GM19452 (cell line): ENCODE data around the gene C5.

ENCODE experiments used
- ATAC-seq: cut with Tn5 transposase; IDR thresholded peaks from one replicate; pipeline ENCODE4 v1.9.1; 2021; ENCODE audit not compliant: unreplicated experiment

Gene C5

GRCh38 chr9:120944434-120944843 lies 105.6 kb downstream of the C5 start:
- peak; percentile 99 for ATAC-seq

DNA sequence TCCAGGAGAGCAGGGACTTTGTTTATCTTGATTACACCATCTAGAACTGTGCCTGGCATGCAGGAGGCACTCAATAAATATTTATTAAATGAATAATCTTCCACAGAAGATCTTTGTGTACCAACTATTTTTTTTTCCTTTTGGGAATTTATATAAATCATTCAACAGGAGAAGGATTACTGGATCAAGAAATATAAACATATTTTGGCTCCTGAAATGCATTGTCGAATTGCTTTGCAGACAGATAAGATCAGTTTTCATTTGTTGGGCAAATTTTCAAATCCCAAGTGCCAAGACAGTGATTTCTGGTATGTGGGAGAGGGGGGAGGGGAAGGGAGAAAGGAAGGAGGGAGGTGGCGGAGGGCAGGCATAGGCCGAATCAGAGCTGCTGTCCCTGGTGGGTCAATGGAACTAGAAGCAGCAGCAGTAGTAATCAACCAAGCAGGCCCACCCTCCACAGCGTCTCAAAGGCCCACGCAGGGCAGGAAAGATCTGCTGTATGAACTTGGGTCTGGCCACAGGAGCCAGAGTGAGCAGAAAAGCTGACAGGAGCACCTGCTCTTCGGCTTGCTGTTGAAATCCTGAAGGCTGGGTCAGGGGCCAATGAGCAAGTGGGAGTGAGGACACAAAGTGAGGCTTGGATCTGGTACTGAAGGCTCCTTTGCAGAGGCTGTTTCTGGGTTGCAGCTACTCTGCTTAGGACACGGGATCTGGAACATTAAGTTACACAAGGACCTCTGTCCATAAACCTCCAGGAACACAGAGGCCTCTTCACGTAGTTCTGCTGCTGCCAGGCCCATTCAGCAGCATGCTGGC lies 107.7 kb downstream of the C5 start:
- ATAC-seq = no peak

DNA sequence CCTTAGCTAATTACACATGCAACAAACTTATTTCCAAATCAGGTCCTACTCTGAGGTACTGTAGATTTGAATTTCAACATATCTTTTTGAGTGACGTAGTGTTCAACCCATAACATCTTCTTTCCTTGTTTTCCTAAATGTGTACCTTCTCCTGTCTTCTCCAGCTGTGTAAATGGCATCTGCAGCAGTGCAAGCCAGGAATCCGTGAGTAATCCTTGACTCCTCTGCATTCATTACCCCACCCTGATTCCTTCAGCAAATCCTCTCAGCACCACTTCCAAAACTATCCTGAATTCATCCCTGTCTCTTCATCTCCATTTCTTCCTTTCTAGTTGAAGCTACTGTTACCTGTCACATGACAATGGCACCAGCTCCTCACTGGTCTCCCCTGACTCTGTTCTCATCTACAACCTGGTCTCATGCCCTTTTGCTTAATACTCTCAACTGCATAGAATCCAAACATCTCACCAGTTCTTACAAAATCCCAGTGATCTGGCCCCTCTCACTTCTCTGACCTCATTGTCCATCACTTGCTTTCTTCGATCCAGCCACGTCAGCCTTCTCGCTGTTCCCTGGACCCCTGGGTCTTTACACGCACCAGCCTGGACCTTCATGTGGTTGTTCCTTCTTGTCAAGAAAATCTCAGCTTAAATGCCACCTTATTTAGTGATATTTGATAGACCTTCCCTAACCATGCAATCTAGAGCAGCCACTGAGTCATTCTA lies 108.9 kb downstream of the C5 start:
- no peak for ATAC-seq

DNA sequence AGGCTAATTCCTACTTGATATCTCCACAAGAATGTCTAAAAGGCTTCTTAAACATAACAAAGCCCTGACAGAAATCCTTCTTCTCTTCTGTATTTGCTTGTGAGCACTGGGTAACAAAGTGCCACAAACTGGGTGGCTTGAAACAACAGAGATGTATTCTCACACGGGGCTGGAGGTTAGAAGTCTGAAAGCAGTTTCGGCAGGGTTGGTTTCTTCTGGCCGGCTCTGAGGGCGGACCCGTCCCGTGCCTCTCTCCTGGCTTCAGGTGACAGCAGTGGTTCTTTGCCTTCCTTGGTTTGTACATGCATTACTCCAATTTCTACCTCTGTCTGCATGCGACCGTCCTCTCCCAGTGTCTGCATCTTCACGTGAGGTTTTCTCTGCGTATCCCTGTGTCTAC lies 109.5 kb downstream of the C5 start:
- ATAC-seq = no peak

- ATAC-seq = no peak
Measured at GRCh38 chr9:120938851-120939250, 111.2 kb downstream of the C5 start.

GRCh38 chr9:120937596-120937995 lies 112.5 kb downstream of the C5 start:
- ATAC-seq = no peak

- no peak for ATAC-seq
Measured at GRCh38 chr9:120937127-120937526, 112.9 kb downstream of the C5 start.

DNA sequence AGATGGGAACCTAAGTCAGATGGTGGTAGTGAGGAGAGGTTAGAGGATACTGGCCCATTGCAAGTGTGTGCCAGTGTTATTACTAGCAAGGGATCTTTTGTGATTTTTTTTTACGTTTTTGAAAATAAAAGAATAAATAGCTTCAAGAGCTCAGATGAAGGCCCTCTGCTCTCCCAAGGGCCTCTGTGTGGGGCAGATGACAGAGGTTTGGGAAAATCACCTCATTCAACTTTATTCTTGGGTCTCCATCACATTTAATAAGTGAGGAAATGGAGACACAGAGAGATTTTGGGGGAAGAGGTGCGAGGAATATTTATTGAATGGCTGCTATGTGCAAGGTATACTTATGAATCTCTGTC lies 113.3 kb downstream of the C5 start:
- no peak for ATAC-seq

DNA sequence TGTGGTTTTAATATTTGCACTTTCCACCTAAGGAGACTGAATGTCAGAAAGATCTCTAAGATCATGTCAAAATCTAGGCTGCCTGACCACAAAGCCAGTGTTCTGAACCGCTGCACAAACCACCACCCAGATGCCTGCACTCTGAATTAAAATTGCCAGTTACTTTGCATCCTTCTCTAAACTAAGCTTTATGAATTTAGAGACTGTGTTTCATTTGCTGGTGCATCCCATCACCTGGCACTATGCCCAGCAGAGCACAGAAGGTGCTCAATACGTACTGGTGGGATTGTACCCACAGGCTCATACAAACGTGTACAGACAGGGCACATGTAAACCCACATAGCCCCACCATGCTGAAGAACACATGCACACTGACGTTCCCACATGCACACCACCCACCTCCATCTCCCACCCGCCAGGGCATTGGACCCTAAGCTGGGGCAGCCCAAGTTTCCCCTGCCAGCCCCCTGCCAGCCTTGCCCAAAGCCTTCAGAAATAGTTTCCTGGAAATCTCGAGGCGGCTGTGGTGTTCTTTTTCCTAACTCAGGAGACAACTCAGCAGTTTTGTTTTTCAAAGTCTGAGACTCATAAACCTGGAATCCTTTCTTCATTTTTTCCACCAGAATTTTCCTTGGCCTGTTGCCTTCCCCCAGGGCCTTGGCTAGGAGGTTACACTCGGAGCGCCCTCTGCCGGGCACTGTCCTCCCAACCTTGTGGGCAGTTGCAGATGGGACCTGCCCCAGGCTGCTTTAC lies 113.9 kb downstream of the C5 start:
- ATAC-seq = no peak

- no peak for ATAC-seq
Measured at GRCh38 chr9:120935383-120935857, 114.7 kb downstream of the C5 start.

- no peak for ATAC-seq
Measured at GRCh38 chr9:120934281-120934680, 115.8 kb downstream of the C5 start.

GRCh38 chr9:120933310-120934055 lies 116.6 kb downstream of the C5 start:
- ATAC-seq = no peak

DNA sequence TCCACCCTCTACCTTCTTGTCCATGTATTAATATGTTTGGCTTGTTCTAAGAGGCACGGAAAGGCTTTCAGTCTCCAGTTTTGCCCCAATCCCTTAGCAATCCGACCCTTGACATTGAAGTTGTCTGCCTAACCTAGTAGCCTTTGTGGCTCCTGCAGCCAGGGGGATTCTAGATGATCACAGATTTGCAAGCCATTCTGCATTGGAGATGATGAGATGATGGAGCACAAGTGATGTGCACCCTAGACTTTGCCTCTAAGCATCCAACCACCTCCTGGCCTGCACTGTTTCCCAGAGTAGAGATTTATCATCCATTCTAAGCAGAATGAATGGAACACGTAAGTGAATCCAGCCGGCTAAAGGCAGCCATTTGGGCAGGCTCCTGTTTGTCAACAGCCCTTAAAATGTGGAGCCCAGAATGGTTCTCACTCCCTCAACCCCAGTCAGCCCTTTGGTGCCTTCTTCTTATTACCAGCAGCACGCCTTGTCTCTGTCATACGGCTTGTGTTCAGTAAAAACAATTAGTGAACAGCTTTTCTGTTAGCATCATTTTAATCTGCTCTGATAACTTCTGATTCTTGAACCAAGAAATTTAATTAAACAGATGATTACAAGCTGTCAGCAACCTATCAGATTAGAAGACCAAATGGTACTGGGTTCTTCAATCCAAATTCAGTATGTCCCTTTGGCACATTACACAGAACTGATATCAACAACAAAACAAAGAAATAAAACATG lies 117.8 kb downstream of the C5 start:
- no peak for ATAC-seq

GRCh38 chr9:120931231-120932085 lies 118.6 kb downstream of the C5 start:
- ATAC-seq = peak; percentile 48

DNA sequence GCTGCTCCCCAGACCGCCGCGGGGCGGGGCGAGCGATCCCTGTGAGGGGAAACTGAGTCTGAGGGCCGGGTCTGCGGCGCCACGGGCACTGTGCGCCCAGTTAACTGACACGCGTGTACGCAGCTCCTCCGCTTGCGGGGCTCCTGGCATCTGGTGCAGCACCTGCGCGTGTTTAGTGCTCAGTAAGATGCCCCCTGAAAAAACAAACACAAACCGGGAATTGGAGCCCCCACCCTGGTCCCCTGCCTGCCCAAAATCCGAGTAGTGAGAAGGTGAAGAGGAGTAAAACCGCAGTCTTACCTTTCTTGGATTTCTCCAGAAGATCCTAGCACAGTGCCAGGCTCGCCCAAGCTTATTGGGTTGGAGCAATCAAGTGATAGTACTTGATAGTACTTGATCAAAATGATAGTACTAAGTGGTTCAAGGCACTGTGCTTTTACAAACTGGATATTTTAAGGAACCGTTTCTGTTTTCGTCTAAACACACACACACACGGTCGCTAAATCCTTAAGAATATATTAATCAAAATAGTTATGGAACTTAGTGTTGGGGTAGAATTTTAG lies 120.8 kb downstream of the C5 start:
- no peak for ATAC-seq

GRCh38 chr9:120928483-120929228 lies 121.4 kb downstream of the C5 start:
- peak; percentile 37 for ATAC-seq

DNA sequence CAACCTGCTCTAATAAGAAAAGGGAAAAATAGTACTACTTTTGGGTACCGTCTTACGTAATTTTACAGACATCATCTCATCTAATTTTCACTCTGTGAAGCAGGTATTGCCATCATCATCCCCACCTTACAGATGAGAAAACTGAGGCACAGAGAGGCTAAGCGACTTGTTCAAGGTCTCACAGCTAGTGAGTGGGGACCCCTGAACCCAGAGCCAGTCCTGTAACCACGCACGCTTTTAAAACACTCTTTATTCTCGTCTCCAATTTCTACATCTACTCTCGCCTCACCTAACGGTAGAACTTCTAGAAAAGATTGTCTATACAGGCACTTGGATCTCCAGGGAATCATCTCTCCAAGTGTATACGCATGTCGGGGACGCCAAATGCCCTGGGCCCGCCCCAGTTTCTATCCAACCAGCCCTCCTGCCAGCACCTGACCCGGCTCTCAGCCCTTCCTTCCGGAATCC lies 122.0 kb downstream of the C5 start:
- ATAC-seq = no peak
